ENCODE measurements around the gene MRPS15. TPM values are rescaled to one million over a fixed set of nuclear protein-coding genes. Genes with fewer than 3 reads are reported as not detected.
"Not testable (repeated sequence)": the region's sequence is repeated elsewhere in the genome, so short reads cannot be mapped to it uniquely, and the experiment has no call there.

MRPS15 gene
- total and polyA plus RNA-seq, 7 experiments from 2014 or later = 30.2 to 86.5 (median 38.9) TPM

- peaks cover 0 to 1% (median 0%) of the 10 kb centered on the region in 11 donors for H3K9me3 Mint-ChIP-seq
- no peak overlapping the region for H3K27ac ChIP-seq (ENCODE audit: low read depth, low read length)
Measured at GRCh38 chr1:36479505-36480051, 15.4 kb upstream of the MRPS15 start.

GRCh38 chr1:36477615-36478014 lies 13.4 kb upstream of the MRPS15 start:
- CTCF ChIA-PET, POLR2A ChIA-PET: not testable (repeated sequence)

More at GRCh38 chr1:36479505-36480051, 15.4 kb upstream of the MRPS15 start:
- POLR2A ChIA-PET = no interaction called here
- Mint-ChIP-seq H3K4me1 (peaks cover 10 to 18% (median 14%) of the 10 kb centered on the region in 7 donors), H3K27ac (no peak overlapping the region), H3K4me3 (no peak overlapping the region), H3K36me3 (no peaks in the 10 kb centered on the region), H3K27me3 (peaks cover 0 to 8% (median 0%) of the 10 kb centered on the region in 5 donors)
- intact Hi-C loops (cut with micrococcal nuclease) = no loop called here
- DNase-seq = no peak
- Histone ChIP-seq H3K4me1 (ENCODE audit: control insufficient read depth in 2 of 2, insufficient read depth in 2 of 2, low read length in 2 of 2) (peaks cover 0 to 4% of the 10 kb centered on the region in 2 donors), H3K36me3 (ENCODE audit: control insufficient read depth in 2 of 3, insufficient read depth in 3 of 3, low read length in 3 of 3) (no peaks in the 10 kb centered on the region), H3K27me3 (ENCODE audit: control insufficient read depth in 2 of 2, insufficient read depth in 2 of 2, low read length in 2 of 2) (no peaks in the 10 kb centered on the region), H3K4me3 (ENCODE audit: low read length) (no peak overlapping the region), H3K9me3 (ENCODE audit: control insufficient read depth in 2 of 3, low read length in 3 of 3) (no peaks in the 10 kb centered on the region)
- no peak for ATAC-seq
- CTCF ChIA-PET = interaction anchor here (1.0 kb wide), 1 partner anchor 1035 kb away, joined by 3 read pairs; the partner anchor contains the start of gene MEAF6

GRCh38 chr1:36476945-36477344 lies 12.8 kb upstream of the MRPS15 start:
- no peak overlapping the region for H3K4me3 Mint-ChIP-seq
- no peak overlapping the region for H3K4me3 ChIP-seq (ENCODE audit: low read length)
- peaks cover 4 to 25% (median 5%) of the 10 kb centered on the region in 7 donors for H3K4me1 Mint-ChIP-seq
- H3K36me3 Mint-ChIP-seq = no peaks in the 10 kb centered on the region
- ChIA-PET POLR2A (no interaction called here), CTCF (no interaction called here)
- peaks cover 0 to 1% (median 0%) of the 10 kb centered on the region in 11 donors for H3K9me3 Mint-ChIP-seq
- H3K36me3 ChIP-seq (ENCODE audit: control insufficient read depth in 2 of 3, insufficient read depth in 3 of 3, low read length in 3 of 3) = no peaks in the 10 kb centered on the region
- peaks cover 0 to 6% (median 0%) of the 10 kb centered on the region in 5 donors for H3K27me3 Mint-ChIP-seq
- no peaks in the 10 kb centered on the region for H3K4me1 ChIP-seq (ENCODE audit: control insufficient read depth in 2 of 2, insufficient read depth in 2 of 2, low read length in 2 of 2)
- no peaks in the 10 kb centered on the region for H3K9me3 ChIP-seq (ENCODE audit: control insufficient read depth in 2 of 3, low read length in 3 of 3)
- peak overlapping the region in 1 of 9 donors; percentile 8 for H3K27ac Mint-ChIP-seq
- intact Hi-C loops (cut with micrococcal nuclease) = no loop called here
- no peak overlapping the region for H3K27ac ChIP-seq (ENCODE audit: low read depth, low read length)
- H3K27me3 ChIP-seq (ENCODE audit: control insufficient read depth in 2 of 2, insufficient read depth in 2 of 2, low read length in 2 of 2) = no peaks in the 10 kb centered on the region
- DNase-seq (no peak), ATAC-seq (no peak)

More at GRCh38 chr1:36477615-36478014, 13.4 kb upstream of the MRPS15 start:
- H3K36me3 ChIP-seq (ENCODE audit: control insufficient read depth in 2 of 3, insufficient read depth in 3 of 3, low read length in 3 of 3); H3K27me3 ChIP-seq (ENCODE audit: control insufficient read depth in 2 of 2, insufficient read depth in 2 of 2, low read length in 2 of 2); H3K4me1 ChIP-seq (ENCODE audit: control insufficient read depth in 2 of 2, insufficient read depth in 2 of 2, low read length in 2 of 2); DNase-seq; H3K4me3 ChIP-seq (ENCODE audit: low read length); H3K27ac Mint-ChIP-seq; H3K9me3 Mint-ChIP-seq; H3K4me3 Mint-ChIP-seq; H3K9me3 ChIP-seq (ENCODE audit: control insufficient read depth in 2 of 3, low read length in 3 of 3); intact Hi-C loops (cut with micrococcal nuclease); H3K27me3 Mint-ChIP-seq; ATAC-seq; H3K36me3 Mint-ChIP-seq; H3K27ac ChIP-seq (ENCODE audit: low read depth, low read length): not testable (repeated sequence)
- peaks cover 10 to 31% (median 12%) of the 10 kb centered on the region in 7 donors for H3K4me1 Mint-ChIP-seq

- H3K27ac ChIP-seq (ENCODE audit: low read depth, low read length) = no peak overlapping the region
- ATAC-seq (no peak), DNase-seq (no peak)
- H3K9me3 ChIP-seq (ENCODE audit: control insufficient read depth in 2 of 3, low read length in 3 of 3) = no peaks in the 10 kb centered on the region
- Mint-ChIP-seq H3K4me1 (peaks cover 0 to 21% (median 0%) of the 10 kb centered on the region in 7 donors), H3K27me3 (no peaks in the 10 kb centered on the region), H3K9me3 (no peaks in the 10 kb centered on the region), H3K4me3 (no peak overlapping the region), H3K27ac (peak overlapping the region in 1 of 9 donors; percentile 49), H3K36me3 (no peaks in the 10 kb centered on the region)
- no peaks in the 10 kb centered on the region for H3K27me3 ChIP-seq (ENCODE audit: control insufficient read depth in 2 of 2, insufficient read depth in 2 of 2, low read length in 2 of 2)
- POLR2A ChIA-PET = interaction anchor here (1.0 kb wide), 1 partner anchor 26 kb away, joined by 3 read pairs; no protein-coding TSS in a partner anchor
- CTCF ChIA-PET = no interaction called here
- intact Hi-C loops (cut with micrococcal nuclease) = no loop called here
- H3K4me3 ChIP-seq (ENCODE audit: low read length) = no peak overlapping the region
- H3K4me1 ChIP-seq (ENCODE audit: control insufficient read depth in 2 of 2, insufficient read depth in 2 of 2, low read length in 2 of 2) = no peaks in the 10 kb centered on the region
- H3K36me3 ChIP-seq (ENCODE audit: control insufficient read depth in 2 of 3, insufficient read depth in 3 of 3, low read length in 3 of 3) = no peaks in the 10 kb centered on the region
Measured at GRCh38 chr1:36475910-36476604, 11.9 kb upstream of the MRPS15 start.

GRCh38 chr1:36475341-36475740 lies 11.2 kb upstream of the MRPS15 start:
- no peak for DNase-seq
- peaks cover 0 to 21% (median 0%) of the 10 kb centered on the region in 7 donors for H3K4me1 Mint-ChIP-seq
- no peak overlapping the region for H3K27ac Mint-ChIP-seq
- H3K27me3 Mint-ChIP-seq = no peaks in the 10 kb centered on the region
- ChIA-PET POLR2A (interaction anchor here (1.0 kb wide), 1 partner anchor 27 kb away, joined by 3 read pairs; no protein-coding TSS in a partner anchor), CTCF (no interaction called here)
- Histone ChIP-seq H3K27ac (ENCODE audit: low read depth, low read length) (no peak overlapping the region), H3K4me3 (ENCODE audit: low read length) (no peak overlapping the region), H3K4me1 (ENCODE audit: control insufficient read depth in 2 of 2, insufficient read depth in 2 of 2, low read length in 2 of 2) (no peaks in the 10 kb centered on the region), H3K27me3 (ENCODE audit: control insufficient read depth in 2 of 2, insufficient read depth in 2 of 2, low read length in 2 of 2) (no peaks in the 10 kb centered on the region), H3K36me3 (ENCODE audit: control insufficient read depth in 2 of 3, insufficient read depth in 3 of 3, low read length in 3 of 3) (no peaks in the 10 kb centered on the region), H3K9me3 (ENCODE audit: control insufficient read depth in 2 of 3, low read length in 3 of 3) (no peaks in the 10 kb centered on the region)
- H3K4me3 Mint-ChIP-seq = no peak overlapping the region
- H3K36me3 Mint-ChIP-seq = no peaks in the 10 kb centered on the region
- intact Hi-C loops (cut with micrococcal nuclease) = no loop called here
- ATAC-seq = no peak
- no peaks in the 10 kb centered on the region for H3K9me3 Mint-ChIP-seq

GRCh38 chr1:36472656-36473055 lies 8.5 kb upstream of the MRPS15 start:
- H3K36me3 Mint-ChIP-seq = no peaks in the 10 kb centered on the region
- ChIA-PET CTCF (no interaction called here), POLR2A (no interaction called here)
- Histone ChIP-seq H3K4me3 (ENCODE audit: low read length) (no peak overlapping the region), H3K27ac (ENCODE audit: low read depth, low read length) (no peak overlapping the region), H3K4me1 (ENCODE audit: control insufficient read depth in 2 of 2, insufficient read depth in 2 of 2, low read length in 2 of 2) (no peaks in the 10 kb centered on the region), H3K9me3 (ENCODE audit: control insufficient read depth in 2 of 3, low read length in 3 of 3) (no peaks in the 10 kb centered on the region), H3K27me3 (ENCODE audit: control insufficient read depth in 2 of 2, insufficient read depth in 2 of 2, low read length in 2 of 2) (no peaks in the 10 kb centered on the region), H3K36me3 (ENCODE audit: control insufficient read depth in 2 of 3, insufficient read depth in 3 of 3, low read length in 3 of 3) (no peaks in the 10 kb centered on the region)
- peaks cover 0 to 15% (median 0%) of the 10 kb centered on the region in 7 donors for H3K4me1 Mint-ChIP-seq
- no peak for ATAC-seq
- no peak overlapping the region for H3K4me3 Mint-ChIP-seq
- no peaks in the 10 kb centered on the region for H3K27me3 Mint-ChIP-seq
- intact Hi-C loops (cut with micrococcal nuclease) = no loop called here
- no peak overlapping the region for H3K27ac Mint-ChIP-seq
- H3K9me3 Mint-ChIP-seq = no peaks in the 10 kb centered on the region
- DNase-seq = no peak

Data from naive thymus-derived CD4-positive, alpha-beta T cell (primary cell).